Measurements from ENCODE around the gene OR2J3.

DNA sequence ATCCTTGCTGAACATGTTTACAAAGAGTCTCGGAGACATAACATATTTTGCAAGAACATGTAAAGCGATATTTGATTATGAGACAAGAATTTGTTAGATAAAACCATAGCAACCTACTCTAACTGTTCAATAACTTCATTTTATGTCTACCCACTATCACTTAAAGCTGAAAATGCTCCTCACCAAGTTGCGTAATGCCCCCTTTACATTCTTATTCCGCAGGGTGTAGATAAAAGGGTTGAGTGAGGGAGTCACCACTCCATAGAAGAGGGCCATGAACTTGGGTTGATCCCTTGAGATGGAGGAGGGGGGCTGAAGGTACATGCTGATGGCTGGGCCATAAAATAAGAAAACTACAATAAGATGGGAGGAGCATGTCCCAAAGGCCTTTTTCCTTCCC, 29.9 kb downstream of the OR2J3 start:
- TF ChIP-seq, protein P1, sequence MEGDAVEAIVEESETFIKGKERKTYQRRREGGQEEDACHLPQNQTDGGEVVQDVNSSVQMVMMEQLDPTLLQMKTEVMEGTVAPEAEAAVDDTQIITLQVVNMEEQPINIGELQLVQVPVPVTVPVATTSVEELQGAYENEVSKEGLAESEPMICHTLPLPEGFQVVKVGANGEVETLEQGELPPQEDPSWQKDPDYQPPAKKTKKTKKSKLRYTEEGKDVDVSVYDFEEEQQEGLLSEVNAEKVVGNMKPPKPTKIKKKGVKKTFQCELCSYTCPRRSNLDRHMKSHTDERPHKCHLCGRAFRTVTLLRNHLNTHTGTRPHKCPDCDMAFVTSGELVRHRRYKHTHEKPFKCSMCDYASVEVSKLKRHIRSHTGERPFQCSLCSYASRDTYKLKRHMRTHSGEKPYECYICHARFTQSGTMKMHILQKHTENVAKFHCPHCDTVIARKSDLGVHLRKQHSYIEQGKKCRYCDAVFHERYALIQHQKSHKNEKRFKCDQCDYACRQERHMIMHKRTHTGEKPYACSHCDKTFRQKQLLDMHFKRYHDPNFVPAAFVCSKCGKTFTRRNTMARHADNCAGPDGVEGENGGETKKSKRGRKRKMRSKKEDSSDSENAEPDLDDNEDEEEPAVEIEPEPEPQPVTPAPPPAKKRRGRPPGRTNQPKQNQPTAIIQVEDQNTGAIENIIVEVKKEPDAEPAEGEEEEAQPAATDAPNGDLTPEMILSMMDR (IDR thresholded peaks at IDR 0.05) = no peak
- TF ChIP-seq POLR2A (IDR thresholded peaks at IDR 0.05) = no peak

Measured in vagina (tissue), 2 donors.